GM21825 (cell line): ENCODE results near the gene DEAF1.
"Not testable (repeated sequence)": the region's sequence is repeated elsewhere in the genome, so short reads cannot be mapped to it uniquely, and the experiment has no call there.

Experiments used
- ATAC-seq: cut with Tn5 transposase; IDR thresholded peaks from one replicate; pipeline ENCODE4 v1.9.1; 2021; ENCODE audit warnings: mild to moderate bottlenecking, moderate library complexity; ENCODE audit not compliant: unreplicated experiment

DEAF1 gene

DNA sequence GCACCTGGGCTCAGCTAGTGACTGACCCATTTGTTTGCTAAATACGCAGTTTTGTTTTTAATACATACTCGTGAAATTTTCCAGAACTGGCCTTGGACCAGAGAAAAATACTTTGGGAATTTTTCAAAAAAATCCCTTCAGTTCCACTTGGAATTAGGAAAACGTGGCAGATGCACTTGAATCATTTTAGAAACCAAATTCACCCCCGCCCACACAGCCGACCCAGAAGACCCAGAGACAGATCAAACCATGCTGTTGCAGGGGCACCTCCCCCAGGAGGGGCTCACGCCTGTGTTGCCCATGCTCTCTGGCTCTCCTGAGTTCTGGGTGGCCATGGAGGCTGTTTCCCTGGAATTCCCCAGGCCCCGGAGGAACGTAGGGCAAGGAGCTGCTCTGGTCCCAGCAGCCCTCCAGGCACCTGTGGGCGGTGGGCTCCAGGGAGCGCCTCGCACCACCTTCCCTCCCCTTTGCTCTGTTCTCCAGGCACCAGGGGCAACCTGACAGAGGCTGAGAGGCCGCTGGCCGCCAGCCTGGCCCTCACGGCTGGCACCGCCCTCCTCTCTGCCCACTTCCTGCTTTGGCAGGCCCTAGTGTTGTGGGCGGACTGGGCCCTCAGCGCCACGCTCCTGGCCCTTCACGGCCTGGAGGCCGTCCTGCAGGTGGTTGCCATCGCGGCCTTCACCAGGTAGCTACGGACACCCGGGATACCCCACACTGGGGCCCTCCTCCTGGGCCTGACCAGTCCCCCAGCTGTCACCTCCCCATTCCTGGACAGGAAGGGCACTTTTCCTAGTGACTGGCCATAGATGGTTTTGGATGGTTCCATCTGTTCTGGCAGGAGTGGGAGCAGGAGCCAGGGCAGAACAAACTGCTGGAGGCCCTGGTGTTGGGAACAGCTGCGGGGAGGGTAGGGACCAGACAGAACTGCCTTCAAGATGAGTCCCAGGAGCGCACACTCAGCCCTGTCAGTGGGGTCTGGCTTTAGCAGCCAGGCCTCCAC, 7.7 kb upstream of the DEAF1 start:
- ATAC-seq, result no peak

DNA sequence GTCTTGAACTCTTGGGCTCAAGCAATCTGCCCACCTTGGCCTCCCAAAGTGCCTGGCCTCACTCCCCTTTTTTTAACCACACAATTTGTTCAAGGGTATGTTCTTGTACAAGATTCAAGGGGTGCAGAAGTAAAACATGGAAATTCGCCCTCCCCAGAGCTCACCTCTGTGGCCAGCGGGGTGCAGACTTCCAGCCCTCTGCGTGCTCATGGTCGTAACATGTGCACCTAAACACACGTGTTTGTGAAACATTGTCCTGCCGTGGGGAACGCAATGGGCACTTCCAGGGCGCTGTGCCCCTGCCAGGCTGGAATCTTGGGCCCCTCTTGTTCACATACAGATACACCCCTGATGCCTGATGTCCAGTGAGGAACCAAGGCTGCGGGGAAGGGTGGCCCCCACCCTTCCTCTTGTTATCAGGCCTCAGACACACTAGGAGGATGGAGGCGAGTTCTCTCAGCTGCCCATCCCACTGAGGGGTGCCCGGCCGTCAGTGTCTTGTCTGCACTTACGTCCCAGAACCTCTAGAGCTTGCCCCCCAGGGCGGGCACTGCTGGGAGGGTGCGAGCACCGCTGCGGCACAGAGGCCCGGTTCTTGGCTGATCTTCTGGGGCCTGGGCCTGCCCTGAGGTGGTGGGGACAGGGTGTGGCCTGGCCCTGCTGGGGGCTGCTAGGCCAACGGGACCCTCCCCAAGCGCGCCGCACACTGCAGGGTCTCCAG, 6.9 kb upstream of the DEAF1 start:
- no peak for ATAC-seq

GRCh38 chr11:699753-700152, 4.7 kb upstream of the DEAF1 start:
- ATAC-seq, result no peak

DNA sequence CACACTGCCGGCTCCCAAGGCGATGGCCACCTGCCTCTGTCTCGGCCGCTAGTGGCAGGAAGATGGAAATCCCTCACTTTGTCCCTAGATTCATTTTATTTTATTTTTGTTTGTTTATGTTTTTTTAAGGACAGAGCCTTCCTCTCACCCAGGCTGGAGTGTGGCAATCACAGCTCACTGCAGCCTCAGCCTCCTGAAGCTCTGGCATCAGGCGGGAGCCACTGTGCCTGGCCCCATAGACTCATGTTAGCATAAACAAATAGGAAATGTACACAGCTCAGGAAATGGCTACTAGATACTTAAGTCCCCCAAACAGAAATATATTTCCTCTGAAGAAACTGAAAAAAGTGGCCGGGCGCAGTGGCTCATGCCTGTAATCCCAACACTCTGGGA, 4.1 kb upstream of the DEAF1 start:
- no peak for ATAC-seq

GRCh38 chr11:698493-699115, 3.6 kb upstream of the DEAF1 start:
- ATAC-seq, result no peak

DNA sequence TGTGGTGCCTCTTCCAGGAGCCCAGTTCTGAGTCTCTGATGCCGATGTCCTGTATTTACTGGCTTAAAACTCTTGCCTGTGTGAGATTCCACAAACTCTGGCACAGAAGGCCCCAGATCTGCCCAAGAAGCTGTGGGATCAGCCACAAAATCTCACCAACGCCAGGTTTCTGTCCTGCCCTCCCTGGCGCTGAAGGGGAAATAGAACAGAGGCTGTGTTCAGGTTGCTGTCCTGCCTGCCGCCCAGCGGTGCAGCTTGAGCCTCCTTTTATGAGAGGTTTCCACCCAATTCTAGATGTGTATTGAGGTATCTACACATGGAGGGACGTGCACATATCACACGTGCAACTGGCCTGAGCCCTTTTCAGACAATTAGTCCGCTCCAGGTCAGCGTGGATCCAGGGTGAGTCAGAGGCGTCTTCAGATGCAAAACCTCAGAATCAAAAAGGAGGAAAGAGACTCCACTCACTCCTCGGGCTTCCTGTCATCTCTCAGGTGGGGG, 2.8 kb upstream of the DEAF1 start:
- ATAC-seq, result no peak

DNA sequence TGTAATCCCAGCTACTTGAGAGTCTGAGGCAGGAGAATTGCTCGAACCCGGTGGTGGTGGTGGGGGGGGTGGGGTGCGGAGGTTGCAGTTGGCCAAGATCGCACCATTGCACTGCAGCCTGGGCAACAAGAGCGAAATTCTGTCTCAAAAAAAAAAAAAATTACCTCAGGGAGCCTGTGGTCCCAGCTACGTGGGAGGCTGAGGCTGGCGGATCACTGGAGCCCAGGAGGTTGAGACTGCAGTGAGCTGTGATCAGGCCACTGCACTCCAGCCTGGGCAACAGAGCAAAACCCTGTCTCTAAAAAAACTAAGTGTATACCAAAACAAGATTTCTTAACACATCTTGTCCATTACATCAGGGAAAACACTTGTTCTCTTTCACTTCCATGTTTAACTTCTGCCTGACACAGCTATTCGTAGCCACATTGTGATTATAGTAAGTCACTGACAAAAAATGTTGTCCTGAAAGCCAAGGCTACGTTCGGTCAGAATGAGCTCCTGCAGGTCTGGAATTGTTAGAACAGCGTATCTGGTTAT, 2.0 kb upstream of the DEAF1 start:
- ATAC-seq, result no peak

DNA sequence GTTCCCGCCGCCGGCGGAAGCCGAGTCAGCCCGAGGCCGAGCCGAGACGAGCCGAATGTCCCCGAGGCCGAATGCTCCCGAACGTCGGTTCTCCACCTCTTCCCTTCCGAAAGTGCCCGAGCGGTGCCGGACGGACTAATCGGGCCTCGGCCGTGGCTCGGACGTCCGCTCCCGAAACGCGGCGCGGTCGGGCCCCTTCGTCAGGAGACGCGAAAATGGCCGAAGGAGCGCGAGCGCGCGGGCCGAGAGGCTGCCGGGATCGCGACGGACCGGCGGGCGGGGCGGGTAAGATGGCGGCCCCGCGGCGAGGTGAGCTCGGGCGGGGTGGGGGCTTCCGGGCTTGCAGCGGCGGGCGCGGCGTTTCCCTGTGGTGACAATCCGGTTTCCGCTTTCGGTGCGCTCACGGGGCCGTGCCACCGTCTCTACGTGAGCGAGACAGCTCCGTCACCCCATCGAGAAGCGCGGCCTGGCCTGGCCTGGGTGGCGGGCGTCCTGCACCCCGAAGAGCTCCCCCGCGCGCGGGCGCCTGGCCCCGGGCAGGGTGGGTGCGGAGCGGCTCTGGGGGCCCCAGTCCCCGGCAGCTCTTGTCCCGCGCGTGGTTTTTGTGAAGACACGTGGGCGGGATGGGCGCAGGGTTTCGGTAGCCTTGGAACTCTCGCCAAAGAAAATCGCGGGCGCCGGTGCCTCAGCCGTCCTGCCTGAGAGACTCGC, 671 bp upstream of the DEAF1 start, which contains the start of gene TMEM80:
TSS of gene TMEM80 (plus strand) at position 279 of the 711 bp plus-strand sequence. CDS start at position 291, 12 bp downstream.
- peak; percentile 64 for ATAC-seq

GRCh38 chr11:695288-695537, 191 bp upstream of the DEAF1 start:
- no peak for ATAC-seq

- ATAC-seq, result no peak
Observed at GRCh38 chr11:693887-694562, 997 bp downstream of the DEAF1 start.

GRCh38 chr11:693415-693831, 1.6 kb downstream of the DEAF1 start:
- no peak for ATAC-seq

DNA sequence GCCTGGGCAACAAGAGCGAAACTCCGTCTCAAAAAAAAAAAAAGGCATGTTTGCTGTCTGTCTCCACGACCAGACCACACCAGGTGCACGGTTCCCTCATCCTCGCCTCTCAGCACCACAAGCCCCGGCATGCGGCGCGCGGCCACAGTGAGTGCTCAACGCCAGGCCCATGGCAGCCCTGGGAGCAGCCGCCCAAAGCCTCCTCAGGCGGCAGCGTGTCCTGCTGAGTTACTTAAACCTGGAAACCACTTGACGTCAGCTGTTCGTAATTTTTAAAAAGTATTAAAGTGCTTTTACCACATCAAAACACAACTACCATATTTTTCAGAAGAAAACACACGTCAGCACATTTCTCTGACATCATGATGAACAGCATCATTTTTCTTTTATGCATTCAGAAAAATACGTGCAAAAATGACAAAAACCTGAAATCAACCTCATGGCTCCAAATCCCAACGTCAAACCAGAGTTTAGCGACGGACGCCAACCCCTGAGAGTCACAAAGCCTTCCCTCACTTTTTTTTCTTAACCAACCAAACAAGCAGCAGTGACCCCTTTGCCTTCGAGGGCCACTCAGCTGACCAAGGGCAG, 2.1 kb downstream of the DEAF1 start:
- ATAC-seq, result no peak

GRCh38 chr11:691710-692590, 3.1 kb downstream of the DEAF1 start:
- ATAC-seq, result no peak

- ATAC-seq, result no peak
Observed at GRCh38 chr11:690738-691633, 4.0 kb downstream of the DEAF1 start.

- not testable (repeated sequence) for ATAC-seq
Observed at GRCh38 chr11:690244-690643, 4.8 kb downstream of the DEAF1 start.

DNA sequence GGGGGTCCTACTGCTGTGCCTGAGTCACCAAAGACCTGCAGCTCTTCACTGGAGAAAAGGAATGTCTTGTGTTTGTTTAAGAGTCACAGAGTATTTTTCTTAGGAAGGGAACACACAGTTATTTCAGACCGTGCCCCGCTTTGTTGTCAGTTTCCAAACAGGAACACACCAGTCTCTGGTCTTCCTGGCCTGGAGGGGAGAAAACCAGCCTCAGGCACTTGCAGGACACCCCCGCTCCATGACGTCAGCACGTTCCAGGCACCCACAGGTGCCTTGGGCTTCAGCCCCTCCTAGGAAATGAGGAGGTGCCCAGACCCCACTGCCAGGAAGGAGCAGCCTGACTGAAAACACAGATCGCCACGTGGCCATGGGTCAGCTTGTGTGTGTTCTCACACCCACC, 5.4 kb downstream of the DEAF1 start:
- ATAC-seq, result no peak

DNA sequence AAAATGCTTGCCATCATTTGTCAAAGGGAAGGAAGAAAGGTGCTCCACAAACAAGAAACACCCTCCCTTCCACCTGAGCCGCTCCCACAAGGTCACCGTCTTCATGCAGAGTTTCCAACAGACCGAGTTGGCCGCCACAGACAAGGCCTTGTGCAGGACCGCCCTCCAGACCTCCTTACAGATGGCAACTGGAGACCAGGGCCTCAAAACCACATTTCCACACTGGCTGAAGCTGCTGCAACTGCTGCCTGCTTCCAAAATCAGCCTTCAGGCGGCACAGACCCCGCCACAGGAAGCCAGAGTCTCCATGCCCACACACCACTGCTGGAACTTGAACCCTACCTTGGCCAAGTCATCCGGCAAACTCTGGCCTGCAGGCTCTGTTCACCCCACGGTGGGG, 6.3 kb downstream of the DEAF1 start:
- no peak for ATAC-seq

DNA sequence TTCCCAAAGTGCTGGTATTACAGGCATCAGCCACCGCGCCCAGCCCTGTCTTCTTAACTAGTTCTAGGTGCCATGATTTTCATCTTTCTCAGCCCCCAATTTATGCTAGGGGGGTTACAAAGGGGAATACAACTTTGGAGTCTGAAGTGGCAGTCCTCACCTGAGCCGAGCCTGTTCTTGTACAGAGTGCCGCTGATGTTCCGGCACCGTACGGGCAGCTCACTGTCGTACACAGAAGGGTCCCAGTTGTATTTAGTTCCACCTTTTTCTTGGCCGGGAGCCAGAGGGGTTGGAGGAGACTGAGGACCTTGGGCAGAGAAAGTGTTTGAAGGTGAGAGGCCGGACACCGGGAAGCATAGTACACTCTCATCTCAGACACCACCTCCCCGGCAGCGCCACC, 7.3 kb downstream of the DEAF1 start:
- no peak for ATAC-seq
